Fibroblast of skin of back (primary cell): ENCODE results near the gene AFF4.

Experiments
- DNase-seq: peaks from one replicate; pipeline ENCODE4 v3.0.0-alpha.2; 2013

The AFF4 gene

DNA sequence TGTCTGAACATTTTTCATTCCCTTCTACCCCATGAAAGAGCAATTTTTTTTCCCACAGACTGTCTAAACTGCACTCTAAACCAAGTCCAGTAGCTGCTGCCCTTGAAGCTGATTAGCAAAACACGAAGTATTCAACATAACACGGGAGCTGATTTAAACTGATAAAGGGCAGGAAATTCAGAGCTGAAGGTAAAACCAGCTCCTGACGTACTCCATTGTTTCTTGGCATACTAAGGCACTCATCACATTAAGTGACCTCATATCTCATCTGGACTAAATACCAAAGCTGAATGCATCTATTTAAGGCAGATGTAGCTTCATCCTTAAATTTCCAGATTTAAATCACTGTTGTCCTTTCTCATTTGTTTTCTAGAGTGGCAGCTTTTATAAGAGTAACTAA is 109.1 kb downstream of the AFF4 start:
- no peak for DNase-seq

DNA sequence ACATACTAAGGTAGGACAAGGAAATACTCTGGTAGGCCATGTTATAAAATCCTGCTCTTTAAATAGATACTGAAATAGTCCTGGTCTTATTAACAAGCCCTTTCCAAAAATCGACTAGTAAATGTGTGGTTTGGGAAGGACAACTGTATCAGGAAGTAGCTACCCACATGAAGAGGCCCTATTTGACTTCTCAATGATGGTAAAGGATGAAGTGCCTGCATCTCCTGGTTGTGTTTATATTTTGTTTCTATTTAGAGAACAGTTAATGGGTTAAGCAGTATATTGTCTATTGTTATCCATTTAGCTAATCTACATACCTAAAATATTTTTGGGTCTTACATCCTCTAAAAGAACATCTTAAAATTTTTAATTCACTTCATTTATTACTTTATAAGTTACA is 109.6 kb downstream of the AFF4 start:
- DNase-seq = no peak

DNA sequence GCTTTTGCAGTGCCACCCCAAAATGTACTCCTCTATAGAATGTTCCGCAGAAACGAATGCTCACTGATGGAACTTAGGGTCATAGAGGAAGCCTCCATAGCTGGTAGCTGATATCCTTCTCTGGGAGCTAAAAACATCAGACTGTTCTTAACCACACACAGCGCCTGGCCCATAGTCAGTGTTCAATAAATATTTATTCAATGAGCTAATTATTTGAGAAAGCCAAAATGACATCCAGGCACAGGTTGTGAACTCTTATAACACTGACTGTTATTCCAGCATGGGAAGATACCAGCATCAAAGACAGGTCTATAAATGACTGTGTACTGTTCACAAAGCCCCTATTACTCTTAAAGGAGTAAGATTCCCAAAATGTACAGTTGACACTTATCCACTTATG is 110.1 kb downstream of the AFF4 start:
- DNase-seq = no peak

DNA sequence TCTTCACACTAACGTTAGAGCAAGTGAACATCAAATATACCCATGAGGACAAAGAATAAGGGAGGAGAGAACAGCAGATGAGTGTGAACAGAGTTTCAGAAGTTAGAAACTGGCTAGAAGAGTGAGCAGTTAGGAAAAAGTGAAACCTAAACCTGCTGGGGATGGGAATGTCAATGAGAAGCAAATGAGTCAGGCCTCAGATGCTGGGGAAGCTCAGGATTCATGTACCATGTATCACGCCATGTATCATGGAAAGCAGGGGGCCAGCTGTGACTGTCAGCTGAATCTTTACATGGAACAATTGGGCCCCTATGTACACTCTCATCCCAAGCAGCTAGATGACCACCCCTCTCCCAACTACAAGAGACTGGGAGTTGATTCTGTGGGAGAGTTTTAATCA is 113.4 kb downstream of the AFF4 start:
- peak; percentile 42 for DNase-seq

DNA sequence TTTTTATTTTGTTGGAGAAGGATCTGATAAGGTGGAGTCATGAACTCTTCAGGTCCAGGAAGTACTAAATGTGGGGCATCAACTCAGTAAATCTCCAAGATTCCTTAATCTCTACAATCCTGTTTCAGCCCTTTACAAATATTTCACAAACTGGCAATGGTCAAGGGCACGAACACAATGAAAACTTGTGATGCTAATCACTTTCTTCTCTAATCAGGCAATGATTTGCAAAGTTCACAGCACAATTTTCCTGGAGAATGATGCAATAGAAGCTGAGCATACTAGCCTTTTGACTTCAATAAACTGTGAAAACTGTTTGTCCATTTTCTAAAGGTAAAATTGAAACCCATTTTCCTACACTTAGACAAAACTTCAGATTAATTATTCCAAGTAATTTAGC is 114.1 kb downstream of the AFF4 start:
- DNase-seq = no peak

DNA sequence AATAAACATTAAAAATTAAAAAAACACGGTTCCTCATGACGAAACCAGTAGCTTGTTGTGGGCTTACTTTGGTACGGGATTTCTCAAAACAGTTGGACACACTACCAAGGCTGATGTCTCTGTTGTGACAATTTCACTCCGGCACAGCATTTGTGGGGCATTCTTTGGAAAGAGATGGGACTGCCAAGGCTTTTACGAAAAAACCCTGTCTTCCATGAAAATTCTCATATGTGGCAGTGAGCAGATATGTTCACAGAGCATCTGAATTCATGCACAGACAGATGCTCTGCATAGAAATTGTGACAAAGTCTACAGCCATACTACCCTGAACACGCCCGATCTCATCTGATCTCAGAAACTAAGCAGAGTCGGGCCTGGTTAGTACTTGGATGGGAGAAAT is 115.2 kb downstream of the AFF4 start:
- DNase-seq = no peak

DNA sequence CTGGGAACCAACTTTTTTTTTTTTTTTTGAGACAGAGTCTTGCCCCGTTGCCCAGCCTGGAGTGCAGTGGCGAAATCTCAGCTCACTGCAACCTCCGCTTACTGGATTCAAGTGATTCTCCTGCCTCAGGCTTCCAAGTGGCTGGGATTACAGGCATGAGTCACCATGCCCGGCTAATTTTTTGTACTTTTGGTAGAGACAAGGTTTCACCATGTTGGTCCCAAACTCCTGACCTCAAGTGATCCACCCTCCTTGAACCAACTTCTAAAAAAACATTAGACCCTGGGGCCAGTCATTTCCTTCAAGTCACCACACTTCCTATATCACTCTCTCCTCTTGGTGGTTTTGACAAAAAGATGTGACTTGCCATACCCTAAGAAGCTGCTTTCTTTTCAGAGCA is 122.1 kb downstream of the AFF4 start:
- no peak for DNase-seq

DNA sequence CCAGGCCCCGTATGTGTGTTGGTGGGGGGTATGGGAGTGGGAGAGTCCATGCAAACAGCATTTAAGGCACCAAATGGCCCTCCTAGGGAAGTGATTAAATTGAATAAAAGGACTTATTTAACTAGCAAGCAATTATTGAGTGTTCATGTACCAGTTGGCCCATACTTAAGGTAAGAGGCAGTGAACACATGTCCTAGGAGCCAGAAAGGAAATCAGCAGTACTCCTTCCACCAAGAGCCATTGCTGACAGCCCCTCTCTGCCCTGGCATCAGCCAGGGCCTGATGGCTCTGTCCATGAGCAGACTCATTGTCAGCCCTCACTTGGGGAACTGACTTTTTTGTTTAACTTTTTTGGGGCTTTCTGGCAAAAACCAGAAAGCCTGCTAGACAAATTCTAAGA is 122.5 kb downstream of the AFF4 start:
- DNase-seq = no peak

DNA sequence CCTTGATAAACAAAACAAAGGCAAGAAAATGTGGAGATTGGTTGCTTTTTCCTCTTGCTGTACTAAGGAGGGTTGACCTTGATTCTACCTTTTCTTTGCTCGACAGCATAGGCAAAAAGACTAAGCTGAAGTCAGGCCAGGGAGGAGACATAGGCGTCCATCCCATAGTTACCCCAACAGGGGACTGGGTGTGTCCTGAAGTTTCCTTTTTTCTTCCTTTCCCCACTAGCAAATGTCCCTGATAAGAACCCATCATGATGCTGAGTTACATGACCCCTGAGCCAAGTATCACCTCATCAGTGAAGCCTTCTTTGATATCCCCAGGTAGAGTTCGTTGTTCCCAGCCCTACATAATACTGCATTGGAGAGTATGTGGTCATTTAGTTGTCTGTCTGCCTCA is 123.1 kb downstream of the AFF4 start:
- no peak for DNase-seq

DNA sequence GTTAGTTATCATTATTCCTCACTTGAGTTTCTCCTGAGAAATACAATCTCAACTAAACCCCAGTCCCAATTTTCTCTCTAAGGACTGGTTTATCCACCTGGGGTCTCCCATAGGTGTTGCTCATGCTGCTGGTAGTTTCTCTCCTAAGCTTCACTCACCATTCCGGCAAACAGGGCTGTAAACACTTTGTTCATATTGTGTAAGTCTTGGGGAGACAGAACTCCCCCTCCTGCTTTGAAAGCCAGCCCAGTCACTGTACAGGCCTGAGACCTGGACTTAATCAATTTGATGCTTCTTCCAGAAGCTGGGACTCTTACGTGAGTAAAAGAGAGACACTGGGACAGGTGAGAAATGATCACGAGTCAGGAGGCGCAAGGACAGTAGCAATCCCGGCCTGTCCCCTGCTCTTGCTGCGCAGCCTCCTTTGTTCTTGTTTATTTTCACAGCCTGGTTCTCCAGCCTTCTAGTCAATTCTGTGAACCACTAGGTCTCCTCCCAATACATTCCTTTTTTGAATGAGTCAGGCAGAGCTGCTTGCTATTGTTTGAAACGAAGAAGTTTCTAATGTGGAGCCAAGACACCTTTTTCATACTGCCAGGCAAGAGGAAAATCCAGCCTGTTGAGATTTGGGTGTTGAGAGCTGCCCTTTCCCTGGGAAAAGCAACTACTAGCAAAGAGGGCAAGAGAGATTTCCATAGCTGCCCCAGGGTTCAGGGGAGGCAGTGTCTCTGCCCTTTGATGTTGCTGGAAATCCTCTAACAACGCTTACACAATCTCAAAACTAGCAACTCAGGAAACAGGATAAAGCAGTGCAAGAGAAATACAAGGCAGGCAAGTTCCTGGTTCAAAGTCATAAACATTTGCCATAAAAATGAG is 123.8 kb downstream of the AFF4 start:
- DNase-seq = peak; percentile 63

DNA sequence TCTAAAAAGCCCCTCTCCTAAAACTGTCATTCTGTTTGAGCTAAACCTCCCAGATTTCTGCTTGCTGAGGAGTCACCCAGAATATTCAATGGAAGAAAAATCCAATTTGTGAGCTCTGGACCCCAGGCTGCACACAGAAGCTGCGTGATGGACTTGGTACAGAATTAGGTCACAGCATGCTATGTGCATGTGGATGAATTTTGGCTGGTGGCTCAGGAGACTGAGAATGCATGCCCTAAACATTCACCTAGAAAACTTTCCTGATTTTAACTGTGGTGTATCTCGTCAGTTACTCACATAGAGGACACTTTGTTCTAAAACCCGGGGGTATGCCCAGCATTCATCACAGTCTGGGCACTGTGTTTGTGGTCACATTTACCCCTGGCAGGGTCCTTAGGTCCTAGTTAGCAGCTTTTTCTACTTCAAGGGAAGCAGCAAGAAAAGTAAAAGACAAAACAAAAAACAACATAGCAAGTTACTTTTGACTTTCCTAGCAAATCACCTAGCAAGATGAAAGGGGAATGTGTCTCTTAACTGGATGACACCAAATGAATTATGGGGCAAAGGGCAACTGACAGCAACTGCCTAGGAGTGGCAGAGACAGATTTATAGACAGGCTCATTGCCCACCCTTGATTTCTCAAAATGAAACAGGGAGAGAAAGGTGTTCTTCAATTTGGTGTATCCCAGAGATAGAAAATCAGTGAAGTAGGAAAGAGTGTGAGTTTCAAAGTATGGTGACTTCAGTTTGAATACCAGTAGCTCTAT is 124.7 kb downstream of the AFF4 start:
- no peak for DNase-seq

DNA sequence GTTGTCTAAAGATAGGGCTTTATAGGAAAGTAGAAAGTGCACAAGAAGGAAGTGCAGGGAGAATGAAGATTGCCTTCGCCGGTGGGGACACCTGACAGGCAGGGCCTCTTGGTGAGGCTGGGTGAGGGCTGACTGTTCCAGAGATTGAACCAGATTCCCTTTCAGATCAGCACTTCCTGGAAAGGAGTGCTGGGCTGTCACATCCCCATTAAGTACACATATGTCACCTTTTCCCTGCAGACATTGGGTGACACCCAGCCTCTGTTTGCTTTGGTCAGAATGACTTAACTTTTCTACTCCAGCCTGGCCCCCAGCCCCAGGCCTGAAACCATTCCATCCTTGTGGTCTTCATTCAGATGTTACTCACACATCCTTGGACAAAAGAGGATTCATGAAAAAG is 125.6 kb downstream of the AFF4 start:
- DNase-seq = no peak

DNA sequence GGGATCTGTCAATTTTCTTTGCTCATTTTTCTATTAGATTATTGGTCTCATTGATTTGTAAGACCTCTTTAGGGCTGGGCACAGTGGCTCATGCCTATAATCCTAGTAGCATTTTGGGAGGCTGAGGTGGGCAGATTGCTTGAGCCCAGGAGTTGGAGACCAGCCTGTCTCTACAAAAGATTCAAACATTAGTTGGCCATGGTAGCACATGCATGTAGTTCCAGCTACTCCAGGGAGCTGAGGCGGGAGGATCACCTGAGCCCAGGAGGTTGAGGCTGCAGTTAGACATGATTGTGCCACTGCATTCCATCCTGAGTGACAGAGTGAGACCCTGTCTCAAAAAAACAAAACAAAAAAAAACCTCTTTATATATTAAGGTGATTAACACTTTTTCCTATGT is 126.6 kb downstream of the AFF4 start:
- DNase-seq = no peak

DNA sequence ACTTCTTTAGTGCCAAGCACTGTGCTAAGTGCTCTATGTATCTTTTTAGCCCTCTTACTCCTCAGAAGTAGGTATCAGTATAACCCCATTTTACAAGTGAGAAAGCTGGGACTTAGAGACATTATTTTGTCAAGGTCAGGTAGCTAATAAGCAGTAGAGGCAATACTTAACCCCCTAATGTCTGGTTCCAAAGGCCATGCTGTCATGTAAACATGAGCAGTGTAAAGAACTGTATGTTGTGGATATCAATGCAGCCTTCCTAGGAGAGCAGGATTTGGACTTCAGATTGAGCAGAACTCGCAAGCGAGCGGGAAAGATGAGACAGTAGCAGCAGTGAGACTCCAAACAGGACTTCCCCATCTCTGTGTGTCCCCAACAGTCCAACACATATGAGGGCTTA is 129.4 kb downstream of the AFF4 start:
- no peak for DNase-seq

DNA sequence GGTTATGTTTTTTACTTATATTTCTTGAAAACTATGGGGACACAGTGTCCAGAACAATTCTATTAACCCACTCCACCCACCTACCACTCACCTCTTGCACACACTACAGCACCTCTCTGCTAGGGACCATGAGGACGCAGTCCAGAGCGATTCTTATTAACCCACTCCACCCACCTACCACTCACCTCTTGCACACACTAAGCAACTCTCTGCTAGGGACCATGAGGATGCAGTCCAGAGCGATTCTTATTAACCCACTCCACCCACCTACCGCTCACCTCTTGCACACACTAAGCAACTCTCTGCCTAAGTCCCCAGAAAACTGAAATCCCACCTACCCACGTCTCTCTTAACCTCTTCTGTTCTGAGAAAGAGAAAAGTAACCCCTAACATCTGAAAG is 130.8 kb downstream of the AFF4 start:
- DNase-seq = no peak

DNA sequence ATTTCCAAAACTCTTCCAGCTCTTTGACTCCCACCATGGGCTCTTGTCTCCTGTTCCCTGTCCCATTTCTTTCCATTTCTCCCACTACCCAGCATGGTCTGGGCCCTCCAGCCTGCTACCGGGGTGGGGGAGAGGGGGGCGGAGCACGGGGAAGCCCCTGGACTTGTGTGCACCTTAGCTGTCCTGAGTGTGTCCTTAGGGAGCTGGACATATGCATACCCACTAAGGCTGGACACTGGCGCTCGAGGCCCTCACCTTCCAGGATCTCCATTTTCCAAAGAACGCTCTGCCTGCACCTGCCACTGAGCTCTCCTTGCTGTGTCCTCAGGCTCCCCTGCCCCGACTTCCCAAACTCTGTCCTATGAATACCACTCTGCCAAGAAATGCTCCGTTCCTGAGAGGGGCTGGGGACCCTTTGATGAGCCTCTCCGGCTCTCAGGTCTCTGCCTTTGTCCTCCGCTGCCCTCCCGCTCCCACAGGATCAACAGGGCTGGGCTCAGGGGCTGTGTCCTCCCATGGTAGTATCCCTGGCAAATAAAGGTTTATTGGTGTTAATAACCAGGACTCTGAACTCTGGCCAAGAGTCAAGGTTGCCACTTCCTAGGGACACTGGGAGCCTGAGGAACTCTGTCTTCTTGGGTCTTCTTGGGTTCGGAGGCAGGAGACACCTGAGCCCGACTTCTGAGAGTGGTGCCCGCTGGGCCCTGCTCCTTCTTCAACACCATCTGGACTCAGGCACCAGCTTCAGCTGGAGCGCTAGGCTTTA is 132.2 kb downstream of the AFF4 start:
- DNase-seq = no peak

DNA sequence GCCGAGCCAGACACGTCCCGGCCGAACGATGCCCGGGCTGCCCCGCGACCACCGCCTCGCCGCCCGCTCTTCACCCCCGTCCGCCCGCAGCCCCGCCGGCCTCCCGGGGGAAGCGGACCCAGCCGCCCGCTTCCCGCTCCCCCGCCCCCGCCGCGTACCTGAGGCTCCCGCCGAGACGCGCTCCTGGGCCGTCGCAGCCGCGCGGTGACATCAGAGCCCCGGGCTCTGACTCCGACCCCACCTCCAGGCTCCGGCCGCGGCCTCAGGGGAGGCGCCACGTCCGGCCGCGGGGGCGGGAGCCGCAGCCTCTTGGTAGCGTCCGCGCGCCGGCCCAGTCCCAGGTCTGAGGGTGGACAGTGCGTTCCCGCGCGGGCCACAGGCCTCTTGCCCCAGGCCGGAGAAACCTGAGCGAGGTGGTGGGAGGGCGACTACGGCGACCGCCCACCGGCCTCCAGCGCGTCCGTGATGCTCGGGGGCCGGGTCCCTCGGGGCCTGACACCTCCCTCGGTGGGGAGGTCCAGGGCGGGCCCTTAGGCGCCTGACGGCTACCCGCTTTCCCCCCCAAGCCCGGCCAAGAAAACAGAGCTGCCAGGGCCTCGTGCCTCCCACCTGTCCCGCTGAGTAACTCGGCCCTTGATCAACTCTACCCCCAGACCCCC is 132.9 kb downstream of the AFF4 start, which contains the start of gene SHROOM1:
Gene SHROOM1, minus strand, starts transcription at position 212 of the 659 bp plus-strand sequence. CDS start 4,507 bp downstream, outside the sequence.
- peak; percentile 36 for DNase-seq

DNA sequence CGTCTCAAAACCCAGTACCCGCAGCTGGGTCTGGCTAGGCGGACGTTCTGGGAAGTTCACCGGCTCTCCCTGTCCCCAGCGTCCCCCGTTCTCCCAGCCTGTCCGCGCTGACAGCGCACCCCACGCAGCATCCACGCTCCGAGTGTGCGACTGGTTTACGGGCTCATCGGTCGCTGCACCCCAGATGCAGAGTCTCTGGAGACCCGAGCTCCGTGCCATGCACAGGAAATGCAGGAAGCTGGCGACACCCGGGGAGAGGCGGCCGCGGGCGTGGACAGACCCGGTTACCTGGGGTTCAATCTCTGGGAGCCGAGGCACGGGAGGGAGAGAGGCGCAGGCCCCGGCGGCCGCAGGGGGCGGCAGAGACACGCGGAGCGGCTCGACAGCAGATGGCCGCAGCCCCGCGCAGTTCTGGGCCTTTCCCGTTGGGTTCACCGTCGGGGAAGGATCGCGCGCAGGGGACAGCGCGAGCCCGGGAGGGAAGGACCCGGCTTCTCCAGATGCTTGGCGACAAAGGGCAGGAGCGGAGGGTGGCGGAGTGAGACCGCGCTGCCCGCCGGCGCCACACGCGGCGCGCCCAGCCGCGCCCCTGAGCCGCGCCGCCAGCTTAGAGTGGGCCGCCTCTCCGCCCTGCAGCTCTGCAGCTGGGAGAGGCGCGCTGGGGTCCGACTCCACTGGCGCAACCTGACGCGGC is 133.5 kb downstream of the AFF4 start:
- peak; percentile 68 for DNase-seq

DNA sequence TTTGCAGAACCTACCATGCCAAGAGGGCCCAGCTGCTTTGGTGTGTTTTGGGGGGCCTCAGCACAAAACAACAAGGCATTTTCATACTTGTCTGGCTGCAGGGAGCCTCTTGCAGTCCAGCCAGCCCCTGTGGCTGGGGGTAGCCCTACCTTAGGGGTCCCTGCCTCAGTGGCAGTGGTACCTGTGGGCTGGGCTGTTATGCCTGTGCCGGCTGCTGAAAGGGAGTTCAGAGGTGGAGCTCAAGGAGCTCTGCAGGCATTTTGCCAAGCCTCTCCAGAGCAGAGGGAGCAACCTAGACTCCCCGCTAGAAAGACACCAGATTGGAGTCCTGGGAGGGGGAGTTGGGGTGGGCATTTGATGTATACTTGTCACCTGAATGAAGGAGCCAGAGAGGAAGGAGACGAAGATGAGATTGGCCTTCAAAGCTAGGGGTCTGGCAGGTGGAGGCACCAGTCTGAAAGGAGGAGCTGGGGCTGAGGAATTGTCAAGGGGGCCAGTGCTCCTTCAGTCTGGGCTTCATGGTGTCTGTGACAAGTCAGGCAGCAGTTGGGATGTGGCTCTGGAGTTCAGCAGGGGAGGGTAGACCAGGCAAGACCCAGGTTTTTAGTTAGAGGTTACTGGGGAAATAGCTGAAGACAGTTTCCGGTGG is 134.5 kb downstream of the AFF4 start:
- no peak for DNase-seq

DNA sequence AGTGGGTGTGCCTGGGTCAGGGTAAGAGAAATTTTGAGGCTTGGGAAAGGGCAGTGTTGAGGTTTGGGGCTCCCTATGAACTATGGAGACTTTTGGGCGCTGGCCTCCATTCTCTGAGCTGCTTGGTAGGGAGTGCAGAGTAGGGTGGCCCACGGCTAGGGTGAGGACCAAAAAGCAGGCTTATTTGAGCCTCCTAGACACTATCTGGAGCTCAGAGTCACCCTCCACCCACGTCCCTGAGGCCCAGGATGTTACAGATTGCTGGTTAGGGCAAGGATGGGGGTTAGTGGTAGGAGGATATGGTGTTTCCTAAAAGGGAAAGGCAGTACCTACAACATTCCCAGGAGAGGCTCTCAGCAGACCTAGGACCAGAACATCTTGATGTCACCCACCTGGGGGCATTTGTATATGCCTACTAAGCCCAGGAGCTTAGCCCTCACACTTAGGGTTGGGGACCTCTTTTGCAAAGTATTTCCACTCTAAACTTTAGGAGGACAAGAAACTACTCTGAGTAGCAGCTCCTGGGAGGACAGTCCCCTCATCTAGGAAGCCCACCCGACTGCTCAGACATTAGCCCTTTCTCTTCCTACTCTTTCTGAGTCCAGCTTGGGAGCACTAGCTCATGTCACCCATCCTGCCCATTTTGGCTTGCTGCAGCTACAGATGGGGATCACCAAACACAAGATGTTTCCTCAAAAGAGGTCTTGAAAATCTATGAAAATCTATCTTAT is 135.3 kb downstream of the AFF4 start:
- no peak for DNase-seq
